CD4-positive, alpha-beta memory T cell (primary cell): ENCODE data around the gene R3HDML. TPM values are rescaled to one million over a fixed set of nuclear protein-coding genes. Genes with fewer than 3 reads are reported as not detected.

Experiments
- CTCF ChIA-PET: fragments of 350-600 bp; sonication (Branson Sonifier 250); formaldehyde crosslinking; loops from one replicate; lab custom pipeline; 2021; ENCODE audit warnings: inconsistent platforms; ENCODE audit not compliant: partially characterized antibody; lab: Charles Lee
- POLR2A ChIA-PET: fragments of 350-600 bp; sonication (Branson Sonifier 250); formaldehyde crosslinking; loops from one replicate; lab custom pipeline; 2021; ENCODE audit not compliant: partially characterized antibody; lab: Charles Lee
- DNase-seq, 5 donors: peaks; one replicate each; pipeline versions ENCODE4 v3.0.0 to v3.0.0-alpha.2; 2020 to 2022; ENCODE audit warnings: mixed read lengths in 1 of 5
- H3K27ac ChIP-seq: one replicate; pipeline ENCODE4 v1.7.0; 2013; ENCODE audit warnings: low read depth, low read length
- H3K27me3 ChIP-seq: 2 replicates; pipeline ENCODE4 v1.7.0; 2013; ENCODE audit warnings: mild to moderate bottlenecking, low read length, moderate library complexity; ENCODE audit not compliant: insufficient read depth
- H3K36me3 ChIP-seq: 2 replicates; pipeline ENCODE4 v1.7.0; 2013; ENCODE audit warnings: mild to moderate bottlenecking, low read length, moderate library complexity; ENCODE audit not compliant: insufficient read depth
- H3K4me1 ChIP-seq: 2 replicates; pipeline ENCODE4 v1.7.0; 2013; ENCODE audit warnings: mild to moderate bottlenecking, low read length, moderate library complexity; ENCODE audit not compliant: insufficient read depth
- H3K4me3 ChIP-seq, 2 donors: one replicate each; pipeline ENCODE4 v1.7.0; 2013; ENCODE audit warnings: low read length in 2 of 2, mild to moderate bottlenecking in 1 of 2
- H3K9me3 ChIP-seq, 2 donors: one replicate each; pipeline ENCODE4 v1.7.0; 2013; ENCODE audit warnings: low read length in 2 of 2, control low read depth in 1 of 2; ENCODE audit not compliant: control insufficient read depth in 1 of 2
- H3K27ac Mint-ChIP-seq, 7 donors: one replicate each; pipeline ENCODE4 v1.8.0; 2020 to 2021; ENCODE audit warnings: mixed read lengths in 7 of 7, mild to moderate bottlenecking in 6 of 7, inconsistent platforms in 3 of 7, moderate library complexity in 3 of 7
- H3K27me3 Mint-ChIP-seq, 2 donors: one replicate each; pipeline ENCODE4 v1.8.0; 2020 to 2021; ENCODE audit warnings: mixed read lengths in 2 of 2
- H3K36me3 Mint-ChIP-seq, 2 donors: one replicate each; pipeline ENCODE4 v1.8.0; 2020 to 2021; ENCODE audit warnings: mixed read lengths in 2 of 2, inconsistent platforms in 1 of 2, mild to moderate bottlenecking in 1 of 2
- H3K4me1 Mint-ChIP-seq, 4 donors: one replicate each; pipeline ENCODE4 v1.8.0; 2020 to 2021; ENCODE audit warnings: mixed read lengths in 4 of 4, mild to moderate bottlenecking in 1 of 4
- H3K4me3 Mint-ChIP-seq, 8 donors: one replicate each; pipeline ENCODE4 v1.8.0; 2020 to 2021; ENCODE audit warnings: mixed read lengths in 8 of 8, mild to moderate bottlenecking in 7 of 8, moderate library complexity in 6 of 8, inconsistent platforms in 3 of 8
- H3K9me3 Mint-ChIP-seq, 8 donors: one replicate each; pipeline ENCODE4 v1.8.0; 2020 to 2021; ENCODE audit warnings: mixed read lengths in 8 of 8, mild to moderate bottlenecking in 5 of 8, inconsistent platforms in 3 of 8, moderate library complexity in 1 of 8
- intact Hi-C: fragments of 100-400 bp; cut with micrococcal nuclease; formaldehyde crosslinking; loops from one replicate; pipeline ENCODE4 v1.15.1; 2023
- polyA plus RNA-seq, 2 donors: library from polyadenylated mRNA; unstranded; fragments of 300-500 nt; fragmentation: Illumina TruSeq; gene quantifications; one replicate each; pipeline ENCODE4 v1.2.3, GENCODE V29; 2021
- total RNA-seq, 2 experiments: library from RNA; stranded (reverse); gene quantifications; one replicate each; pipeline ENCODE4 v1.2.3, GENCODE V29; 2021

The R3HDML gene
- total and polyA plus RNA-seq, 4 experiments from 2014 or later = not detected

DNA sequence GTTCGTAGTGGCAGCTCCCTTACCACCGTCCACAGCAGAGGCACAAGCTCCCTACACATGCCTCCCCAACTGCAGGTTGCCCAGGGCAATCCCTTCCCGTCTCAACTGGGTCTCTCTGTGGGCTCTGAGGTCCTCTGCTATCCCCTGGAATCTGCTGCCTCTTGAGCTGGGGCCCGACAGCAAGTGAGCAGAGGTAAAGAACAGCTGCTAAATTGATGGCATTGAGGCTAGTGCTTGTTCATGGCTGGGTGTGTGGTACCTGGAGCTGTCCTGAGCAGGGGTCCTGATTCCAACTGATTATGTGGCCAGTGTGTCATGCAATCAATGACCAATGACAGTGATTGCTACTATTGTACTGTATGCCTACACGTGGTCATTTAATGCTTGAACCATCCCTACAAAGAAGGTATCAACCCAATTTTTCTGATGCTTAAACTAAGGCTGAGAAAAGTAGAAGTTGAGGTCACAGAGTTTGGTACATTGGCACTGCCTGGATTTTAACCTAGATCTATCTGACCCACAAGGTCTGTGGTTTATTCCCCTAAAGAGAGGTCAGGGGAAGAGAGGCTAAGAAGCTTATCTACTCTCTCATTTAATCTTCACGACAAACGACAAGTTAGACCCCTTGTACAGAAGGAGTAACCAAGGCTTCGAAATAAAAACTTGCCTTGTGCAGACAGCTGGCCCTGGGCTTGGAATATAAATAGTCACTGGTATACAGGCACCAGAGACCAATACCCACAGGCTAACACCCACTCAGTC, 59.7 kb downstream of the R3HDML start:
- H3K4me3 Mint-ChIP-seq = no peak overlapping the region
- Histone ChIP-seq H3K27me3 (no peaks in the 10 kb centered on the region), H3K4me1 (no peaks in the 10 kb centered on the region), H3K9me3 (no peaks in the 10 kb centered on the region), H3K36me3 (no peaks in the 10 kb centered on the region), H3K27ac (no peak overlapping the region), H3K4me3 (no peak overlapping the region)
- CTCF ChIA-PET = interaction anchor here (3.3 kb wide), 1 partner anchor 11 kb away, joined by 13 read pairs; no protein-coding TSS in a partner anchor
- no peak overlapping the region for H3K27ac Mint-ChIP-seq
- no peaks in the 10 kb centered on the region for H3K4me1 Mint-ChIP-seq
- intact Hi-C loops = no loop called here
- H3K27me3 Mint-ChIP-seq = peaks cover 4 to 9% of the 10 kb centered on the region in 2 donors
- DNase-seq = no peak
- H3K9me3 Mint-ChIP-seq = no peaks in the 10 kb centered on the region
- POLR2A ChIA-PET = no interaction called here
- no peaks in the 10 kb centered on the region for H3K36me3 Mint-ChIP-seq

DNA sequence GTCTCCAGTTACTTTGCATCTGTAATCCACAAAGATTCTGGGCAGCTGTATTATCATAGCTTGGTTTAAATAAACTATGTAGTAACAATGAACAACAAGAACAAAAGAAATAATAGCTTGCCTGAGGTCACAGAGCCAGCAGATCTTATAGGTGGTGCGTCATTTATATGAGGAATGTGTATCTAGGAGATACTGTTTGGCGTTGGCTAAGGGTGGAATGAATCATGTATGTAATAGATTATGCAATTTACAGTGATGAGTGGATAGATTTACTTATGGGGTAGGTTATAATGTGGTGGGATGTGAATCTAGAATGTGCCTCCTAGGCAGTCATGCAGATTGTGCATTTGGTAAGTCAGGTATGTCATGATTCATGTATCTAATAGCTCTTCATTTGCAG, 61.5 kb downstream of the R3HDML start:
- Mint-ChIP-seq H3K27ac (no peak overlapping the region), H3K4me1 (no peaks in the 10 kb centered on the region), H3K9me3 (no peaks in the 10 kb centered on the region), H3K27me3 (peaks cover 6 to 13% of the 10 kb centered on the region in 2 donors), H3K4me3 (no peak overlapping the region), H3K36me3 (no peaks in the 10 kb centered on the region)
- Histone ChIP-seq H3K36me3 (no peaks in the 10 kb centered on the region), H3K27me3 (no peaks in the 10 kb centered on the region), H3K4me3 (no peak overlapping the region), H3K27ac (no peak overlapping the region), H3K4me1 (no peaks in the 10 kb centered on the region), H3K9me3 (no peaks in the 10 kb centered on the region)
- intact Hi-C loops = no loop called here
- CTCF ChIA-PET = no interaction called here
- POLR2A ChIA-PET = no interaction called here
- DNase-seq = no peak

GRCh38 chr20:44399446-44399845, 62.6 kb downstream of the R3HDML start:
- Histone ChIP-seq H3K4me1 (no peaks in the 10 kb centered on the region), H3K9me3 (no peaks in the 10 kb centered on the region), H3K27ac (no peak overlapping the region), H3K27me3 (no peaks in the 10 kb centered on the region), H3K36me3 (no peaks in the 10 kb centered on the region), H3K4me3 (no peak overlapping the region)
- ChIA-PET POLR2A (no interaction called here), CTCF (interaction anchor here (1.1 to 1.6 kb wide), 2 partner anchors 10 to 15 kb away, joined by 4 to 6 read pairs; no protein-coding TSS in a partner anchor)
- H3K27ac Mint-ChIP-seq = no peak overlapping the region
- intact Hi-C loops = no loop called here
- H3K4me3 Mint-ChIP-seq = no peak overlapping the region
- peaks cover 0 to 1% (median 0%) of the 10 kb centered on the region in 4 donors for H3K4me1 Mint-ChIP-seq
- peaks cover 6 to 13% of the 10 kb centered on the region in 2 donors for H3K27me3 Mint-ChIP-seq
- H3K36me3 Mint-ChIP-seq = no peaks in the 10 kb centered on the region
- DNase-seq = no peak
- H3K9me3 Mint-ChIP-seq = no peaks in the 10 kb centered on the region

GRCh38 chr20:44400671-44400969, 63.8 kb downstream of the R3HDML start:
- Mint-ChIP-seq H3K27ac (no peak overlapping the region), H3K4me1 (peaks cover 0 to 2% (median 0%) of the 10 kb centered on the region in 4 donors), H3K9me3 (no peaks in the 10 kb centered on the region), H3K27me3 (peaks cover 7 to 13% of the 10 kb centered on the region in 2 donors), H3K36me3 (no peaks in the 10 kb centered on the region), H3K4me3 (no peak overlapping the region)
- intact Hi-C loops = no loop called here
- Histone ChIP-seq H3K36me3 (no peaks in the 10 kb centered on the region), H3K27ac (no peak overlapping the region), H3K4me3 (no peak overlapping the region), H3K27me3 (no peaks in the 10 kb centered on the region), H3K4me1 (no peaks in the 10 kb centered on the region), H3K9me3 (no peaks in the 10 kb centered on the region)
- ChIA-PET CTCF (no interaction called here), POLR2A (no interaction called here)
- no peak for DNase-seq

Other genes with a start within 250 kb of the R3HDML start
- not detected for gene JPH2, start 149.9 kb upstream of the R3HDML start, total RNA-seq
- not detected for gene JPH2, start 149.9 kb upstream of the R3HDML start, polyA plus RNA-seq
- 10 to 100 TPM; 35.5 to 36.6 TPM for gene OSER1, start 126.3 kb upstream of the R3HDML start, total RNA-seq
- 10 to 100 TPM; 40.8 to 63.3 TPM for gene OSER1, start 126.3 kb upstream of the R3HDML start, polyA plus RNA-seq
- gene GDAP1L1, start 89.7 kb upstream of the R3HDML start, total RNA-seq = not detected
- under 1 TPM in 1 of 2 donors, not detected in 1; 0.11 TPM for gene GDAP1L1, start 89.7 kb upstream of the R3HDML start, polyA plus RNA-seq
- gene FITM2, start 25.8 kb upstream of the R3HDML start, total RNA-seq = 1 to 10 TPM; 5.8 to 6.3 TPM
- 1 to 10 TPM in 1 of 2 donors, under 1 TPM in 1; 0.21 to 1.4 TPM for gene FITM2, start 25.8 kb upstream of the R3HDML start, polyA plus RNA-seq
- gene HNF4A, start 18.7 kb downstream of the R3HDML start, total RNA-seq = not detected
- gene HNF4A, start 18.7 kb downstream of the R3HDML start, polyA plus RNA-seq = not detected
- gene TTPAL, start 138.8 kb downstream of the R3HDML start, total RNA-seq = 10 to 100 TPM; 17.5 to 18.9 TPM
- gene TTPAL, start 138.8 kb downstream of the R3HDML start, polyA plus RNA-seq = 10 to 100 TPM in 1 of 2 donors, 1 to 10 TPM in 1; 5.7 to 12.3 TPM
- gene SERINC3, start 185.0 kb downstream of the R3HDML start, total RNA-seq = 10 to 100 TPM; 84.8 to 90.1 TPM
- gene SERINC3, start 185.0 kb downstream of the R3HDML start, polyA plus RNA-seq = 100 to 1,000 TPM; 184 to 212 TPM
- gene PKIG, start 245.5 kb downstream of the R3HDML start, total RNA-seq = 1 to 10 TPM in 1 of 2 experiments, under 1 TPM in 1; 0.36 to 1.1 TPM
- 1 to 10 TPM in 1 of 2 donors, under 1 TPM in 1; 0.71 to 1.1 TPM for gene PKIG, start 245.5 kb downstream of the R3HDML start, polyA plus RNA-seq